Esophagus (tissue), 2 donors: ENCODE data around the gene ROM1. TPM values are rescaled to one million over a fixed set of nuclear protein-coding genes. Genes with fewer than 3 reads are reported as not detected.
A peak's percentile ranks its signal among the peaks of the same experiment; 100 is the strongest.
"Not testable (repeated sequence)": the region's sequence is repeated elsewhere in the genome, so short reads cannot be mapped to it uniquely, and the experiment has no call there.

Experiments used
- H3K27ac ChIP-seq, 2 donors: one replicate each; pipeline ENCODE4 v1.5.1; 2013; ENCODE audit warnings: low read depth in 2 of 2, mild to moderate bottlenecking in 2 of 2, inconsistent platforms in 1 of 2, low read length in 1 of 2, moderate library complexity in 1 of 2
- H3K27me3 ChIP-seq, 2 donors: one replicate each; pipeline ENCODE4 v1.6.1; 2013; ENCODE audit warnings: low read length in 2 of 2, control low read depth in 1 of 2, mild to moderate bottlenecking in 1 of 2; ENCODE audit not compliant: insufficient read depth in 2 of 2, control insufficient read depth in 1 of 2
- H3K36me3 ChIP-seq, 2 donors: one replicate each; pipeline ENCODE4 v1.6.1; 2013; ENCODE audit warnings: low read length in 1 of 2; ENCODE audit not compliant: control insufficient read depth in 2 of 2, insufficient read depth in 2 of 2
- H3K4me1 ChIP-seq, 2 donors: one replicate each; pipeline ENCODE4 v1.6.1; 2013; ENCODE audit warnings: low read length in 1 of 2; ENCODE audit not compliant: control insufficient read depth in 2 of 2, insufficient read depth in 2 of 2
- H3K4me3 ChIP-seq, 2 donors: one replicate each; pipeline ENCODE4 v1.5.1; 2013; ENCODE audit warnings: low read length in 2 of 2, mild to moderate bottlenecking in 2 of 2, low read depth in 1 of 2, moderate library complexity in 1 of 2
- H3K9me3 ChIP-seq, 2 donors: one replicate each; pipeline ENCODE4 v1.6.1; 2013; ENCODE audit warnings: mild to moderate bottlenecking in 2 of 2, low read depth in 1 of 2, low read length in 1 of 2, moderate library complexity in 1 of 2; ENCODE audit not compliant: control insufficient read depth in 2 of 2, insufficient read depth in 1 of 2
- WGBS, 2 donors: extraction: QIAGEN DNeasy Blood & Tissue Kit; methylation state at CpG; one replicate each; pipeline ENCODE4 v1.1.7; 2013; 5-methylcytosine and 5-hydroxymethylcytosine counted together
- polyA plus RNA-seq, 2 donors: library from polyadenylated mRNA; stranded (reverse); fragments of 200-250 nt; gene quantifications; one replicate each; pipeline ENCODE4 v1.2.3, GENCODE V29; 2013
- donor health status: healthy with polysubstance abuse.
- donor health status: Bipolar disorder and iron deficiency.

ROM1 gene
- polyA plus RNA-seq, 2 donors: 7.4 to 10.5 TPM

- 50 to 53% methylated on average over 8 of the region's 8 CpGs for WGBS, 2 donors
- Histone ChIP-seq H3K36me3 (peaks cover 0 to 17% of the 10 kb centered on the region in 2 donors), H3K9me3 (no peaks in the 10 kb centered on the region), H3K27me3 (no peaks in the 10 kb centered on the region), H3K4me1 (peaks cover 7 to 17% of the 10 kb centered on the region in 2 donors), H3K4me3 (no peak overlapping the region), H3K27ac (peak overlapping the region; percentile 79 to 97)
Observed at GRCh38 chr11:62614275-62614674, 1.2 kb downstream of the ROM1 start.

GRCh38 chr11:62615521-62615920 lies 2.5 kb downstream of the ROM1 start:
- Histone ChIP-seq H3K27me3 (no peaks in the 10 kb centered on the region), H3K36me3 (peaks cover 0 to 9% of the 10 kb centered on the region in 2 donors), H3K9me3 (no peaks in the 10 kb centered on the region), H3K27ac (no peak overlapping the region), H3K4me1 (peaks cover 7 to 21% of the 10 kb centered on the region in 2 donors), H3K4me3 (no peak overlapping the region)
- 87 to 89% methylated on average over 7 of the region's 7 CpGs for WGBS, 2 donors

GRCh38 chr11:62616957-62617356 lies 3.9 kb downstream of the ROM1 start:
- H3K9me3 ChIP-seq, H3K27me3 ChIP-seq, H3K27ac ChIP-seq, H3K4me3 ChIP-seq, H3K36me3 ChIP-seq: not testable (repeated sequence)
- WGBS, 2 donors: 92 to 94% methylated on average over 9 to 14 of the region's 14 CpGs
- H3K4me1 ChIP-seq: peaks cover 0 to 12% of the 10 kb centered on the region in 2 donors

- H3K4me1 ChIP-seq: peaks cover 0 to 5% of the 10 kb centered on the region in 2 donors
- peak overlapping the region; percentile 92 to 98 for H3K27ac ChIP-seq
- WGBS, 2 donors: 18 to 25% methylated on average over 8 of the region's 8 CpGs
- peak overlapping the region; percentile 59 to 80 for H3K4me3 ChIP-seq
- no peaks in the 10 kb centered on the region for H3K9me3 ChIP-seq
- H3K36me3 ChIP-seq: peaks cover 9 to 17% of the 10 kb centered on the region in 2 donors
- no peaks in the 10 kb centered on the region for H3K27me3 ChIP-seq
Observed at GRCh38 chr11:62621027-62621566, 8.0 kb downstream of the ROM1 start.

GRCh38 chr11:62621567-62622470 lies 8.8 kb downstream of the ROM1 start, which contains the start of gene B3GAT3:
TSS of gene B3GAT3 (minus strand) at chr11:62621986. CDS start at chr11:62621947, 39 bp downstream.
- Histone ChIP-seq H3K9me3 (no peaks in the 10 kb centered on the region), H3K4me1 (peaks cover 0 to 5% of the 10 kb centered on the region in 2 donors), H3K4me3 (peak within 1 kb of the TSS; percentile 59 to 80), H3K27me3 (no peaks in the 10 kb centered on the region), H3K36me3 (peaks cover 17 to 20% of the 10 kb centered on the region in 2 donors), H3K27ac (peak within 1 kb of the TSS; percentile 92 to 98)
- WGBS, 2 donors: 1% methylated on average over 54 to 77 of the region's 77 CpGs

- H3K4me3 ChIP-seq: no peak overlapping the region
- H3K4me1 ChIP-seq: peaks cover 0 to 5% of the 10 kb centered on the region in 2 donors
- 80 to 82% methylated on average over 7 of the region's 7 CpGs for WGBS, 2 donors
- H3K9me3 ChIP-seq: no peaks in the 10 kb centered on the region
- peaks cover 17 to 21% of the 10 kb centered on the region in 2 donors for H3K36me3 ChIP-seq
- no peaks in the 10 kb centered on the region for H3K27me3 ChIP-seq
- peak overlapping the region; percentile 92 to 98 for H3K27ac ChIP-seq
Observed at GRCh38 chr11:62622476-62623089, 9.5 kb downstream of the ROM1 start.

- 84 to 91% methylated on average over 3 of the region's 3 CpGs for WGBS, 2 donors
- Histone ChIP-seq H3K4me1 (no peaks in the 10 kb centered on the region), H3K36me3 (peaks cover 50 to 57% of the 10 kb centered on the region in 2 donors)
Observed at GRCh38 chr11:62627713-62628112, 14.7 kb downstream of the ROM1 start.

GRCh38 chr11:62632492-62632891 lies 19.4 kb downstream of the ROM1 start:
- no peak overlapping the region for H3K4me3 ChIP-seq
- peaks cover 0 to 2% of the 10 kb centered on the region in 2 donors for H3K9me3 ChIP-seq
- H3K27me3 ChIP-seq: no peaks in the 10 kb centered on the region
- H3K4me1 ChIP-seq: no peaks in the 10 kb centered on the region
- H3K27ac ChIP-seq: peak overlapping the region in 1 of 2 donors; percentile 17
- WGBS, 2 donors: 79 to 84% methylated on average over 6 of the region's 6 CpGs
- peaks cover 43 to 56% of the 10 kb centered on the region in 2 donors for H3K36me3 ChIP-seq

More at GRCh38 chr11:62627713-62628112, 14.7 kb downstream of the ROM1 start:
- Histone ChIP-seq H3K9me3 (peaks cover 0 to 2% of the 10 kb centered on the region in 2 donors), H3K4me3 (no peak overlapping the region), H3K27ac (no peak overlapping the region), H3K27me3 (no peaks in the 10 kb centered on the region)

- Histone ChIP-seq H3K4me1 (peaks cover 0 to 11% of the 10 kb centered on the region in 2 donors), H3K36me3 (peaks cover 10 to 20% of the 10 kb centered on the region in 2 donors), H3K27ac (no peak overlapping the region), H3K27me3 (no peaks in the 10 kb centered on the region), H3K4me3 (no peak overlapping the region), H3K9me3 (no peaks in the 10 kb centered on the region)
- WGBS, 2 donors: 84% methylated on average over 8 of the region's 8 CpGs
Observed at GRCh38 chr11:62644220-62644619, 31.2 kb downstream of the ROM1 start.
